Stimulated activated CD8-positive, alpha-beta memory T cell treated with anti-CD3 and anti-CD28 coated beads, Interleukin-12 subunit alpha, Interleukin-12 subunit beta, amount 100 ng/mL, for 24 hours (primary cell): Measurements from ENCODE around the gene CBX3.
A peak's percentile ranks its signal among the peaks of the same experiment; 100 is the strongest.
"Not testable (repeated sequence)": the region's sequence is repeated elsewhere in the genome, so short reads cannot be mapped to it uniquely, and the experiment has no call there.

ENCODE experiments used
- DNase-seq: peaks from one replicate; pipeline ENCODE4 v3.0.0-alpha.2; 2020; ENCODE audit errors: extremely low read depth

The CBX3 gene

GRCh38 chr7:26188206-26188956 lies 13.2 kb upstream of the CBX3 start:
- DNase-seq: no peak

- DNase-seq: no peak
Measured at GRCh38 chr7:26188957-26189541, 12.5 kb upstream of the CBX3 start.

- DNase-seq: no peak
Measured at GRCh38 chr7:26189697-26190096, 11.8 kb upstream of the CBX3 start.

GRCh38 chr7:26190417-26190869 lies 11.1 kb upstream of the CBX3 start:
- DNase-seq: no peak

GRCh38 chr7:26191233-26191973 lies 10.1 kb upstream of the CBX3 start:
- DNase-seq: no peak

- no peak for DNase-seq
Measured at GRCh38 chr7:26191974-26192479, 9.5 kb upstream of the CBX3 start.

- no peak for DNase-seq
Measured at GRCh38 chr7:26192485-26193087, 9.0 kb upstream of the CBX3 start.

- no peak for DNase-seq
Measured at GRCh38 chr7:26193432-26194207, 7.9 kb upstream of the CBX3 start.

GRCh38 chr7:26194764-26195163 lies 6.8 kb upstream of the CBX3 start:
- DNase-seq: not testable (repeated sequence)

- no peak for DNase-seq
Measured at GRCh38 chr7:26195182-26195581, 6.4 kb upstream of the CBX3 start.

GRCh38 chr7:26195867-26196657 lies 5.5 kb upstream of the CBX3 start:
- no peak for DNase-seq

- DNase-seq: no peak
Measured at GRCh38 chr7:26197153-26198115, 4.1 kb upstream of the CBX3 start.

- no peak for DNase-seq
Measured at GRCh38 chr7:26198133-26198780, 3.3 kb upstream of the CBX3 start.

GRCh38 chr7:26198781-26199169 lies 2.8 kb upstream of the CBX3 start:
- no peak for DNase-seq

- no peak for DNase-seq
Measured at GRCh38 chr7:26199301-26200037, 2.1 kb upstream of the CBX3 start.

- DNase-seq: peak; percentile 49
Measured at GRCh38 chr7:26200038-26200443, 1.5 kb upstream of the CBX3 start.

GRCh38 chr7:26200444-26201246 lies 900 bp upstream of the CBX3 start, which contains the start of gene HNRNPA2B1:
Gene HNRNPA2B1, minus strand, starts transcription at chr7:26200746. Its CDS starts 169 bp downstream, at chr7:26200577.
- DNase-seq: peak; percentile 94
